Suprapubic skin (tissue), 4 donors: ENCODE data around the gene ALDH3B1. TPM values are rescaled to one million over a fixed set of nuclear protein-coding genes. Genes with fewer than 3 reads are reported as not detected.

Experiments used
- DNase-seq, 2 donors: peaks; one replicate each; pipeline ENCODE4 v3.0.0-alpha.2; 2019; ENCODE audit warnings: low spot score in 2 of 2
- H3K27ac ChIP-seq: fragments of 200-600 bp; sonication (generic); one replicate; pipeline ENCODE4 v1.5.1; 2019
- H3K27me3 ChIP-seq: fragments of 200-600 bp; sonication (generic); one replicate; pipeline ENCODE4 v1.5.1; 2019
- H3K36me3 ChIP-seq: fragments of 200-600 bp; sonication (generic); one replicate; pipeline ENCODE4 v1.5.1; 2019
- H3K4me1 ChIP-seq: fragments of 200-600 bp; sonication (generic); one replicate; pipeline ENCODE4 v1.5.1; 2019
- H3K4me3 ChIP-seq: fragments of 200-600 bp; sonication (generic); one replicate; pipeline ENCODE4 v1.5.1; 2019; ENCODE audit warnings: mild to moderate bottlenecking
- H3K9me3 ChIP-seq: fragments of 200-600 bp; sonication (generic); one replicate; pipeline ENCODE4 v1.5.1; 2019
- CTCF ChIP-seq, 2 donors: fragments of 200-600 bp in 1 of 2; fragments of 450-650 bp in 1 of 2; sonication (generic) in 1 of 2; IDR thresholded peaks; one replicate each; pipeline ENCODE4 v1.5.1; 2016 to 2019; ENCODE audit warnings: antibody characterized with exemption in 2 of 2, mild to moderate bottlenecking in 1 of 2, moderate library complexity in 1 of 2
- EP300 ChIP-seq: sonication (generic); formaldehyde crosslinking; IDR thresholded peaks from one replicate; pipeline ENCODE4 v1.6.1; 2017; ENCODE audit warnings: antibody characterized with exemption
- POLR2A ChIP-seq, 2 donors: fragments of 450-650 bp; IDR thresholded peaks; one replicate each; pipeline ENCODE4 v1.6.1; 2017; ENCODE audit warnings: antibody characterized with exemption in 2 of 2, mild to moderate bottlenecking in 2 of 2, moderate library complexity in 2 of 2
- POLR2AphosphoS5 ChIP-seq, 3 donors: sonication (generic); formaldehyde crosslinking; IDR thresholded peaks; one replicate each; pipeline ENCODE4 v1.6.1; 2017; ENCODE audit warnings: antibody characterized with exemption in 3 of 3
- WGBS: methylation state at CpG from one replicate; pipeline ENCODE4 v1.1.5; 2018; 5-methylcytosine and 5-hydroxymethylcytosine counted together
- total RNA-seq, 4 donors: library from RNA; depleted of rRNA; stranded (reverse); fragments of >200 nt; gene quantifications; one replicate each; pipeline ENCODE4 v1.1.0, GENCODE V29; 2016

Gene ALDH3B1
- total RNA-seq, 4 donors from 2014 or later, result 3.2 to 6.4 (median 5.9) TPM

GRCh38 chr11:68021167-68021787, 11.2 kb downstream of the ALDH3B1 start:
- Histone ChIP-seq H3K4me1 (peaks cover 18% of the 10 kb centered on the region), H3K9me3 (no peaks in the 10 kb centered on the region), H3K4me3 (no peak overlapping the region), H3K27ac (no peak overlapping the region), H3K36me3 (peaks cover 17% of the 10 kb centered on the region), H3K27me3 (no peaks in the 10 kb centered on the region)
- no peak for TF ChIP-seq POLR2A (IDR thresholded peaks at IDR 0.05)
- TF ChIP-seq CTCF (IDR thresholded peaks at IDR 0.05), result no peak
- TF ChIP-seq EP300, result no peak
- TF ChIP-seq POLR2AphosphoS5 (IDR thresholded peaks at IDR 0.05), result no peak
- 82% methylated on average over 8 of the region's 27 CpGs for WGBS
- DNase-seq, result no peak

GRCh38 chr11:68022531-68022930, 12.4 kb downstream of the ALDH3B1 start:
- 87% methylated on average over 3 of the region's 13 CpGs for WGBS
- Histone ChIP-seq H3K4me3 (no peak overlapping the region), H3K9me3 (no peaks in the 10 kb centered on the region), H3K4me1 (peaks cover 7% of the 10 kb centered on the region), H3K27me3 (no peaks in the 10 kb centered on the region), H3K27ac (no peak overlapping the region), H3K36me3 (peaks cover 17% of the 10 kb centered on the region)
- no peak for DNase-seq
- TF ChIP-seq POLR2AphosphoS5 (IDR thresholded peaks at IDR 0.05), result no peak

GRCh38 chr11:68024508-68024907, 14.4 kb downstream of the ALDH3B1 start:
- Histone ChIP-seq H3K9me3 (no peaks in the 10 kb centered on the region), H3K27me3 (no peaks in the 10 kb centered on the region), H3K4me3 (no peak overlapping the region), H3K27ac (no peak overlapping the region), H3K36me3 (peaks cover 17% of the 10 kb centered on the region), H3K4me1 (peaks cover 14% of the 10 kb centered on the region)
- TF ChIP-seq EP300 (no peak), CTCF (IDR thresholded peaks at IDR 0.05) (no peak), POLR2AphosphoS5 (IDR thresholded peaks at IDR 0.05) (no peak), POLR2A (IDR thresholded peaks at IDR 0.05) (no peak)
- 93% methylated on average over 5 of the region's 5 CpGs for WGBS
- no peak for DNase-seq

GRCh38 chr11:68025047-68025446, 14.9 kb downstream of the ALDH3B1 start:
- no peak for DNase-seq
- WGBS, result 84% methylated on average over 5 of the region's 5 CpGs
- Histone ChIP-seq H3K27ac (no peak overlapping the region), H3K4me3 (no peak overlapping the region), H3K27me3 (no peaks in the 10 kb centered on the region), H3K4me1 (peaks cover 15% of the 10 kb centered on the region), H3K36me3 (peaks cover 17% of the 10 kb centered on the region), H3K9me3 (no peaks in the 10 kb centered on the region)
- TF ChIP-seq CTCF (IDR thresholded peaks at IDR 0.05), result no peak
- TF ChIP-seq POLR2A (IDR thresholded peaks at IDR 0.05), result no peak
- no peak for TF ChIP-seq EP300
- TF ChIP-seq POLR2AphosphoS5 (IDR thresholded peaks at IDR 0.05), result no peak

GRCh38 chr11:68026391-68027105, 16.4 kb downstream of the ALDH3B1 start:
- H3K27ac ChIP-seq, result no peak overlapping the region
- TF ChIP-seq CTCF (IDR thresholded peaks at IDR 0.05), result no peak
- TF ChIP-seq EP300, result no peak
- TF ChIP-seq POLR2AphosphoS5 (IDR thresholded peaks at IDR 0.05), result no peak
- TF ChIP-seq POLR2A (IDR thresholded peaks at IDR 0.05), result no peak
- H3K9me3 ChIP-seq, result no peaks in the 10 kb centered on the region
- H3K4me3 ChIP-seq, result no peak overlapping the region
- no peaks in the 10 kb centered on the region for H3K27me3 ChIP-seq
- peaks cover 21% of the 10 kb centered on the region for H3K4me1 ChIP-seq
- peaks cover 17% of the 10 kb centered on the region for H3K36me3 ChIP-seq
- 92% methylated on average over 7 of the region's 18 CpGs for WGBS
- DNase-seq, result no peak
